Stimulated activated CD4-positive, alpha-beta T cell treated with anti-CD3 and anti-CD28 coated beads, Interleukin-12 subunit alpha, Interleukin-12 subunit beta, amount 100 ng/mL, for 4 hours (primary cell): ENCODE results near the gene PLPPR3.
"Not testable (repeated sequence)": the region's sequence is repeated elsewhere in the genome, so short reads cannot be mapped to it uniquely, and the experiment has no call there.

Experiments used
- DNase-seq: peaks from one replicate; pipeline ENCODE4 v3.0.0-alpha.2; 2020

The PLPPR3 gene

GRCh38 chr19:853614-854220 is 32.0 kb upstream of the PLPPR3 start:
- DNase-seq, result not testable (repeated sequence)

GRCh38 chr19:853014-853585 is 31.3 kb upstream of the PLPPR3 start:
- no peak for DNase-seq

- no peak for DNase-seq
These were observed 30.6 kb upstream of the PLPPR3 start, which contains the start of gene ELANE for GRCh38 chr19:852136-853013. Gene ELANE, plus strand, starts transcription at chr19:852303. Its CDS starts 26 bp downstream, at chr19:852329.

DNA sequence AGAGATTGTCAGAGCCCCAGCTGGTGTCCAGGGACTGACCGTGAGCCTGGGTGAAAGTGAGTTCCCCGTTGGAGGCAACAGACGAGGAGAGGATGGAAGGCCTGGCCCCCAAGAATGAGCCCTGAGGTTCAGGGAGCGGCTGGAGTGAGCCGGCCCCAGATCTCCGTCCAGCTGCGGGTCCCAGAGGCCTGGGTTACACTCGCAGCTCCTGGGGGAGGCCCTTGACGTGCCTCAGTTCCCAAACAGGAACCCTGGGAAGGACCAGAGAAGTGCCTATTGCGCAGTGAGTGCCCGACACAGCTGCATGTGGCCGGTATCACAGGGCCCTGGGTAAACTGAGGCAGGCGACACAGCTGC is 29.2 kb upstream of the PLPPR3 start:
- no peak for DNase-seq

- no peak for DNase-seq
These were observed 28.6 kb upstream of the PLPPR3 start for GRCh38 chr19:850221-850978.

GRCh38 chr19:849195-849594 is 27.4 kb upstream of the PLPPR3 start:
- not testable (repeated sequence) for DNase-seq

DNA sequence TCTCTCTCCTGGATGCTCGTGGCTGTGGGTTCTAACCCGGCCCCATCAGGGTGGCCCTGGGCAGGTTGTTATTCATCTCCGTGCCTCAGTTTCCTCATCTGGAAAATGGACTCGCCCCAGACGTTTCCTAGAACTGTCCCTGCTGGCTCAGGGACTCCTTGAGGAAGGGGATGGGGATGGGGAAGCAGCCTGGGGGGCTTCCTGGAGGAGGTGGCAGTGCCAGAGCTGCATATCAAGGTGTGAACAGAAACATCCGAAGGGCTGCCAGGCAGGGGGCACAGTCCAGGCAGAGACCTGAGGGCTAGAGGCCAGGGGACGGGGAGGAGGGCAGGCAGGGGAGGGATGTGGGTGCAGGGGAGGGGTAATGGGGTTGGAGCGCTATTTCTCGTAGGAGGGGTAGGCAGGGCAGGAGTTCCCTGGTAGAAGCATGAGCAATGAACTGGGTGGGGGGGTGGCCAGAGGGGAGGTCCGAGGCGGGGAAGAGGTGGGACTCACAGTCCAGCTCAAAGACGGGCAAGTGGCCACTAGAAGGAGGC is 26.7 kb upstream of the PLPPR3 start:
- DNase-seq, result no peak

DNA sequence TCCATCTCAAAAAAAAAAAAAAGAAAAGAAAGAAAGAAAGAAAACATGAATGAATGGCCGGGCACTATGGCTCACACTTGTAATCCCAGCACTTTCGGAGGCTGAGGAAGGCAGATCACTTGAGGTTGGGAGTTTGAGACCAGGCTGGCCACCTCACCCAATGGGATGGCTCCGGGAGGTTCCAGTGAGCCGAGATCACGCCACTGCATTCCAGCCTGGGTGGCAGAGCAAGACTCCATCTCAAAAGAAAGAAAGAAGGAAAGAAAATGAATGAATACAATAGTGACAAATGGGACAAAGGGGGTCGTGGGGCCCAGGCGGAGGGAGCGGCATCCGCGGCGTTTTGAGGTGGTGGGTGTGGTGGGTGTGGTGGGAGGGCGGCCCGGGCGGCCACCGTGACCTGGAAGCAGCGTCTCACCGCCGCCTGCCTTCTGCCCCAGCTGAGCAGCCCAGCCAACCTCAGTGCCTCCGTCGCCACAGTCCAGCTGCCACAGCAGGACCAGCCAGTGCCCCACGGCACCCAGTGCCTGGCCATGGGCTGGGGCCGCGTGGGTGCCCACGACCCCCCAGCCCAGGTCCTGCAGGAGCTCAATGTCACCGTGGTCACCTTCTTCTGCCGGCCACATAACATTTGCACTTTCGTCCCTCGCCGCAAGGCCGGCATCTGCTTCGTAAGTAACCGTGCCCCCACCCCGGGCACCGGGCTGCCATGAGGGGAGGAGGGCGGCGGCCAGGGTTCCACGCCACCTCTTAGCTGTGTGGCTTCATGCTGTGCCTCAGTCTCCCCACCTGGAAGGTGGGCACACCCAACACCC is 24.2 kb upstream of the PLPPR3 start:
- no peak for DNase-seq

DNA sequence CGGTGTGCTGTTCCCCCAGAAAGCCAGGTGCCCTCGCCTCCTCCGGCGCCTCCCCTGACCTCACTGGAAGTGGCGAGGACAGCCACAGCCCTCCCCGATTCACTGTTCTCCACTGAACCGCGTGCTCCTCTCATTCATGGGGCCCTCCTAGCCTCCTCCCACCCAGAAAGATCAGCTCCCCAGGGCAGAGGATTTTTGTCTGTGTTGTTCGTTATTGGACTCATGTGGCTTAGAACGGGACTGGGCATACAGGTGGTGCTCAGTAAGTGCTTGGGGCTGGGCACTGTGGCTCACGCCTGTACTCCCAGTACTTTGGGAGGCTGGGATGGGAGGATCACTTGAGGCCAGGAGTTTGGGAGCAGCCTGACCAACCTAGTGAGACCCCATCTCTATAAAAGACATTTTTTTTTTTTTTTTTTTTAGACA is 22.8 kb upstream of the PLPPR3 start:
- no peak for DNase-seq

DNA sequence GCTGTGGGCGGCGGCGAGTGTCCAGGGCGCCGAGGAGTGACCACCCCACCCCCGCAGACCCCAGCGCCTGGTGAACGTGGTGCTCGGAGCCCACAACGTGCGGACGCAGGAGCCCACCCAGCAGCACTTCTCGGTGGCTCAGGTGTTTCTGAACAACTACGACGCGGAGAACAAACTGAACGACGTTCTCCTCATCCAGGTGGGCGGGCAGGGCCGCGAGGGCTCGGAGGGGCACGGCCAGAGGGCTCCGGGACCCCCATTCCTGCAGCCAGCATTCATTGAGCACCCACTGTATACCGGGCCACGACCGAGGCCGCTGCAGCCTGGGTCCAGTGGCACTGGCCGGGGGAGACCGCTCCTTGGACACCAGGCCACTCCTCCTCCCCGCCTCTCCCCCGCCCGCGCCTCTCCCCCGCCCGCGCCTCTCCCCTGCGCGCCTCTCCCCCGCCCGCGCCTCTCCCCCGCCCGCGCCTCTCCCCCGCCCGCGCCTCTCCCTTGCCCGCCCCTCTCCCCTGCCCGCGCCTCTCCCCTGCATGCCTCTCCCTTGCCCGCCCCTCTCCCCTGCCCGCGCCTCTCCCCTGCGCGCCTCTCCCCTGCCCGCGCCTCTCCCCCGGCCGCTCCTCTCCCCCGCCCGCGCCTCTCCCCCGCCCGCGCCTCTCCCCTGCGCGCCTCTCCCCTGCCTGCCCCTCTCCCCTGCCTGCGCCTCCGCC is 22.2 kb upstream of the PLPPR3 start:
- DNase-seq, result no peak

DNA sequence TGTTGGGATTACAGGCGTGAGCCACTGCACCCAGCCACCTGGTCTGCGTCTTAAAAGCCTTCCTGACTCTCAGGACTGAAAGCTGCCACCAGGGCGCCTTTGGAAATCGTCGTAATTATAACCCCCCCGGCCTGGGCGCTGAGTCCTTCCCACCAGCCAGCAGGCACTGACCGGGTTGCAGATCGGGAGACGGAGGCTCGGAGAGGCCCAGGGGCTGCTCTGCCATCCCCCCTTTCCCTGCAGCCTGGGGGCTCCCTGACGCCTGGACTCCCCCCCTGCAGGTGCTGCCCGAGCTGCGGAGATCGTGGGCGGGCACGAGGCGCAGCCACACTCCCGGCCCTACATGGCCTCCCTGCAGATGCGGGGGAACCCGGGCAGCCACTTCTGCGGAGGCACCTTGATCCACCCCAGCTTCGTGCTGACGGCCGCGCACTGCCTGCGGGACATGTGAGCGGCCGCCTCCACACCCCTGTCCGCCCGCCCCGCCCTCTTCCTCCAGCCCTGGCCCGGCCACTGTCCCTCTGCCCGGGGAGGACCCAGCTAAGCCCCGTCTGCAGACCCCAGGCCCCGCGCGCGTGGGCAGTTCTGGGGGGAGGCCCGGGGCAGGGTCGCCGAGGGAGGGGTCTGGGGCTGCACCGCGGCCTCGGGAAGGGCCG is 21.6 kb upstream of the PLPPR3 start:
- no peak for DNase-seq

- DNase-seq, result not testable (repeated sequence)
These were observed 21.0 kb upstream of the PLPPR3 start for GRCh38 chr19:842802-843179.

DNA sequence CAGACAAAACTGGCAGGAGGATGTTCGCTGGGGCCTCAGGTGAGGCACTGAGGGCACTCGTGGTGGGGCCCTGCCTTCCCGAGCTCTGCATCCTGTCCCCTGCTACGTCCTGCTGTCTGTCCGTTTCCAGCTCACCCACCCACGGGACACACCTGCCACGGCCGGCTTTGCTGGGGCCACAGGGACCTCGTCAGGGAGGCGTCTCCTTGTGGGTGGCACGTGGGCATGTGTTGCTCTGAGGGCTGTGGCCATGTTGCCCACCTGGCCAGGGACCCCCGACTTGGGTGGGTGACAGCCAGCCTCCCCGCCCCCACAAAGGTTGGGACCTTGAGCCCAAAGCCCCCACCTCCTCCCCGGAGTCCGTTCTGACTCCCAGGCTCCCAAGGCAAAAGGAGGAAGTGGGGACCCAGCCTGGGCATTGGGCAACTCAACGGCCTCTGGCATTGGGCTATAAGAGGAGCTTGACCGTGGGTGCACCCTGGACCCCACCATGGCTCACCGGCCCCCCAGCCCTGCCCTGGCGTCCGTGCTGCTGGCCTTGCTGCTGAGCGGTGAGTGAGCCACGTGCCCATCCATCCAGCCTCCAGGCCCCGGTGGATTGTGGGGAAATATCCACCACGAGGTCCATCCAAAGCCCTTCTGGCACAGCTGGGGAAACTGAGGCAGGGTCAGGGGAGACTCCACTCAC is 18.9 kb upstream of the PLPPR3 start, which contains the start of gene PRTN3:
TSS of gene PRTN3 (plus strand) at position 481 of the 688 bp plus-strand sequence. CDS start at position 491, 10 bp downstream.
- DNase-seq, result no peak

- DNase-seq, result no peak
These were observed 13.6 kb upstream of the PLPPR3 start for GRCh38 chr19:835210-835810.

DNA sequence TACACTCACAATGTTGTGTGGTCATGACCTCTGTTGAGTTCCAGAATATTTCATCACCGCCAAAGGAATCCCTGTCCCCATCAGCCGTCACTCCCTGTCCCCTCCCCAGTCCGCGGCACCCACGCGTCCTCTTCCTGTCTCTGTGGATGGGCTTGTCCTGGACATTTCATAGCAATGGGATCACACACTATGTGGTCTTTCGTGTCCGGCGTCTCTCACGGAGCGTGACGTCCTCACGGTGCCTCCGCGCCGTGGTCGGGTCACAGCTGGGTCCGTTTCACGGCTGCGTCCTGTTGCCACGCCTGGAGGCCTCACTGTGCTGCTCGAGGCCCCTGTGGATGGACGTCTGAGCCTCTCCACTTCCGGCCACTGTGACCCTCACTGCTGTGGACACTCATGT is 12.5 kb upstream of the PLPPR3 start:
- no peak for DNase-seq

DNA sequence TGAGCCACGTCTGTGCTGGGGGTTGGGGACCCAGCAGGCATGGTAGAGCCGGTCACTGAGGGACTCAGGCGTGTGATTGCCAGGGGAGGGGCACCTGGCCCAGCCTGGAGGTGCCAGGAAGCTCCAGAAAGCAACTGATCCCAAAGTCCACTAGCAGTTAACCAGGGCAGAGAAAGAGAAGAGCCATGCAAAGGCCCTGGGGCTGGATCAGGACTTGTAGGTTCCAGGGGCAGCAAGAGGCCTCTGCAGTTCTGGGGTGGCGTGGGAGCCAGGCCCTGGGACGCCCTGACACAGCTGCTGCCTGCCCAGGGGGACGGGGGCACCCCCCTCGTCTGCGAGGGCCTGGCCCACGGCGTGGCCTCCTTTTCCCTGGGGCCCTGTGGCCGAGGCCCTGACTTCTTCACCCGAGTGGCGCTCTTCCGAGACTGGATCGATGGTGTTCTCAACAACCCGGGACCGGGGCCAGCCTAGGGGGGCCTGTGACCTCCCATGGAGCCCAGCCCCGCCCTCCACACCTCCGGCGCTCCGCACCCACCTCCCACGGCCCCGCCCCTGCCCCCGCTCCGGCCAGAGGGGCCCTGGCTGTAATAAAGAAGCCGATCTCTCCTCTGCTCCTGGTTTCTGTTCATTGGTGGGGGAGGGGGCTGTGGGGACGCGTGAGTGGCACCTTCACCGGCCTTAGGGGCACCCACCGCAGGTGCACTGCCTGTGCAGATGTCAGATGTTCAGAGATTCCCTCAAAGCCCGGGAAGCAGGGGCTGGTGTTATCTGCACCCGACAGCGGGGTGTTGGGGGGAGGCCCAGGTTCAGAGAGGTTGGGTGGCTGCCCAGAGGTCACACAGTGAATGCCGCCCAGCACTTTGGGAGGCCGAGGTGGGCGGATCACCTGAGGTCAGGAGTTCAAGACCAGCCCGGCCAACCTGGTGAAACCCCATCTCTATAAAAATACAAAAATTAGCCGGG is 9.9 kb upstream of the PLPPR3 start:
- no peak for DNase-seq

GRCh38 chr19:829129-829758 is 7.5 kb upstream of the PLPPR3 start:
- no peak for DNase-seq
